Measurements from ENCODE around the gene PRMT7.

PRMT7 gene

DNA sequence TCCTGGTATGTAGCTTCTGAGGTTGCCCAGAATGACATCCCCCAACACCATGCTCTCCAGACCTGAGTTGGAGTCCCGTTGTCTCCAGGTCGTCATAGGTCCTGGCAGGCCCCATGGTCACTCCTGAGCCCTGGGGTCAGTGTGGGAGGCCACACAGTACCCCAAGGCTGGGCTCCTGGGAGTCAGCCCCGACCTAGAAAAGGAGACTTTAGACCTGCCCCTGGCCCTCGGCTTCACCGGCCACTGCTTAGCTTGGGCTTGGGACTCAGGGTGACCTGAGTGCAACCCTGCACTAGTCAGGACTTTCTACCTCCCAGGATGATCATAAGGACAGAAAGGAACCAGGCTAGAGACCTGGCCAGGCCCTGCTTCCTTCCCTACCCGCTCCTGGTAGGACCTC, 65.8 kb downstream of the PRMT7 start:
- DNase-seq, result no peak
- no peak for ATAC-seq

- DNase-seq (no peak), ATAC-seq (no peak)
These were observed 66.4 kb downstream of the PRMT7 start for GRCh38 chr16:68377221-68377620.

DNA sequence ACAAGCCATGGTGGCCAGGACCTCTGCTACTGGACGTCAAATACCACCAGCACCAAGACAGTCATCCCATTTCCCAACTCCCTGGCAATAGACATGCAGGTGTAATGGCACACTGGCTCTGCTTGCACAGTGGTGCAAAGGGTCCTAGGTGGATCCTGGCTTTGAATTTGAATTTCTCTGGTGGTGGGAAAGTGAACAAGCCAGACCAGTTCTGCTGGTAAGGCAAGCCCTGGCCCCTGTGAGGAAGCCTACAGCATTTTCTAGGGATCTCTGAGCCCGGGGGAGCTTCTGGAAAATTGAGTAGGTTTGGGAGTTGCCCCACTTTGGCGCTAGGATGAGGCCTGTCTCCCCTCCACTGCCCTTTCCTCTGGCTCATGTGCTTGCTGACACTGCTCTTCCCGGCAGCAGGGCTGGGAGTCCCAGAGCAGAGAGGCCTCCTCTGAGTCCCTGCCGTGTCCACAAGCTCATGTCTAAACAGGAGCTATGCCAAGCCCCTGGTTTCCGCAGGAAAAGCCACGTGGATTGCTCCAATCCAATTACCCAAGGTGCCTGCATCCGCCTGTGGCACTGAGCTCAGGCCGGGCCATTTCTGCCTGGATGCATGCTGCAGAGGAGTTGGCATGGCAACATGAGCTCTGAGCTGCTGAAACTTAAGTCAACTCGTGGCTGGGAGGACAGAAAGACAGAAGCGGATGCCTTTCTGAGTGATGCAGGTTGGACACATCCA, 67.0 kb downstream of the PRMT7 start:
- DNase-seq, result no peak
- no peak for ATAC-seq

DNA sequence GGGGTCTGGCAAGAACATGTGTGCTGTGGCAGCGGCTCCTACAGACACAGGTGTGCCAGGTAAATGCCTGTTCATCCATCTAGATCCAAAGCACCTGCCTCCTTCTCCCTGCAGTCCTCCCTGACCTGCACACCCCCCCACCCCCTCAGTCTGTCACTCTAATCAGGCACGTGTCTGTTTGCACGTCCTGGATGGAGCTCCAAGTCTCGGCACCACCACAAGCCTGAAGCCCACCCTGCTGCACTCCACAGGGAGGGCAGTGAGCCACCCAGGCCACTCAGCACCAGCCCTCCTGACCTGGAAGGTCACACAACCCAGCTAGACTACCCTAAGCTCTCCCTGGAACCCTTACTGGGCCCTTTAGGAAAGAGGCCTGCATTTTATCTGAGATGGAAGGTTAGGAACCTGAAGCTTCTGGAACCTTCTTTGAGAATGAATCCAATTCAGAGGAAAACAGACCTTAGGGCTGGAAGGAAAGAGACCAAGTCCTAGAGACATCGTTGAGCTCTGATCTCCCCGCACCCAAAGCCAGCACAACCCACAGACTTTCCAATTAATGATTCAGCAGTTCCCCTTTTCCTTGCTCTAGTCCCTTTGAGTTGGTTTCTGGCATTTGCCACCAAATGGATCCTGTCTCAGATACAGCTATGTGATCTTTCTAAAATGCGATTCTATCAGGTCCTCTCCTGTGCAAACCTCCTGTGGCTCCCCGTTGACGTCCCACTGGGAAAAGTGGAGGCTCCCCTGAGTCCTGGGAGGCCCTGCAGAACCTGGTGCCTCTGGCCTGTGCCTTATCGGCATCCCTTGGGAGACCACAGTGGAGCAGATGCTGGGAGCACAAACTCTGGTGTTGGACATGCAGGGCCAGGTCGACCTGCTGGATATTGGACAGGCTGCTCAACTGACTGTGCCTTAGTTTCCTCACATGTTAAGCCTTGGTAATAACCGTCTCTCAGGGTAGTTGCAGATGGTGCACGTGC, 67.9 kb downstream of the PRMT7 start:
- DNase-seq, result no peak
- no peak for ATAC-seq

GRCh38 chr16:68379472-68380347, 68.9 kb downstream of the PRMT7 start:
- ATAC-seq (no peak), DNase-seq (no peak)

- no peak for DNase-seq
- ATAC-seq, result no peak
These were observed 69.5 kb downstream of the PRMT7 start for GRCh38 chr16:68380348-68380670.

- DNase-seq (no peak), ATAC-seq (no peak)
These were observed 70.0 kb downstream of the PRMT7 start for GRCh38 chr16:68380676-68381362.

- DNase-seq (no peak), ATAC-seq (no peak)
These were observed 70.5 kb downstream of the PRMT7 start for GRCh38 chr16:68381363-68381724.

- DNase-seq, result peak; percentile 33
- ATAC-seq, result peak; percentile 61
These were observed 71.5 kb downstream of the PRMT7 start for GRCh38 chr16:68382296-68382718.

GRCh38 chr16:68383858-68384257, 73.0 kb downstream of the PRMT7 start:
- DNase-seq (no peak), ATAC-seq (no peak)

DNA sequence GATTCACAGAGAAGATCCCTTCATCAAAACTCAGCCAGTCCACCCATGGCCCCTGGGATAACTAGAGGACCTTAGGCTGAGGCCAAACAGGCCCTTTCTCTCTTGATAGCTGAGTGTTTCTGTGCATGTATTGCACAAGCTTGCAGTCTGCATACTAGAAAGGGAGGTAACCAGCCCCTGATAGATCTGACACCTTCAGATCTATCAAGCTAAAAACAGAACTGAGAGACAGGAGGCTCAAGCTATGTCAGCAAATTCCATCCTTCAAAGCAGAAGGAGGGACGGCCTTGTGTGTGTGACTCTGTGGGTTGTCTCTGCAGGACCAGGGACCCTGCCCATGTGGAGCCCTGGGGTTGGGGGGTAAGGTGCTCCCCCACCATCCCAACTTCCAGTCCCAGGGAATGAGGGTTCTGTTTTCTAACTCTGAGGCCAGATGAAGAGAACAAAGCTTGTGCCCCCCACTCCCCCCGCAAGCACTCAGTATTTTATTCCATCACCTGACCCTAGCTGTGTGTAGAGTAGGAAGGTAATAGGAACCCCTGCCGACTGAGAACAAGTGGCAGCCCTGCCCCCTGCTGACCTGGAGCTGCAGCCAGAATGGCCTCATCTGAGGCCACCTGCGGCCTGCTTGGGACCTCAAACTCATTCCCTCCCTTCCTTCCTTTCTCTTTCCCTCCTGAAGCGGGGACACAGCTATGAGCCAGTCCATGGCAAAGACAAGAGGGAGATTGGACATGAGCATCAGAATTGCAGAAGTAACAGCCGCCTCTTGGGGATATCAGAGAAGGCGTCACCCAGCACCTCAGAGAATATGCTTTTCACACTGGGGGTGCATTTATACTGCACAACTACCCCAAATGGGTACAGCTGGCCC, 73.7 kb downstream of the PRMT7 start:
- DNase-seq (no peak), ATAC-seq (no peak)

DNA sequence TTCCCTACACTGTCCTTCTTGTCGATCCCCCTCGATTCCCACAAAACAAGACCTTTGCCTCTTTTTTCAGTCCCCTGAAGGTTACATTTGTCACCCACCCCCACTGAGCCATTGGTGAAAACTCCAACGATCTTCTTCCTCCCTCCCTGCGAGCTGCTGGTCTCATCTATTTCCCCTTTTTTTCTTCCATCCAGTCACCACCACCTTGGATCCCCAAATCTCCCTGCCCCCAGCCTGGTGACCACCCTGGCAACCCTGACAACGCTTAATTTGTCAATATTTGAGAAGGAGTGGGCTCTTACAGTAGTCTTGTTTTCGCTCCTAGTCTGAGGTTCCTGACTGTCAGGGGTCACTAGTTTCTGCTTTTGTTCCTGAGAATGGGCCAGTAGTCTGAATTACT, 74.6 kb downstream of the PRMT7 start:
- ATAC-seq (no peak), DNase-seq (no peak)

- ATAC-seq (no peak), DNase-seq (no peak)
These were observed 75.8 kb downstream of the PRMT7 start for GRCh38 chr16:68386628-68387027.

- ATAC-seq, result no peak
- DNase-seq, result no peak
These were observed 76.5 kb downstream of the PRMT7 start for GRCh38 chr16:68387301-68387700.

GRCh38 chr16:68388124-68388523, 77.3 kb downstream of the PRMT7 start:
- DNase-seq (no peak), ATAC-seq (no peak)

GRCh38 chr16:68389006-68389405, 78.2 kb downstream of the PRMT7 start:
- ATAC-seq (no peak), DNase-seq (no peak)

DNA sequence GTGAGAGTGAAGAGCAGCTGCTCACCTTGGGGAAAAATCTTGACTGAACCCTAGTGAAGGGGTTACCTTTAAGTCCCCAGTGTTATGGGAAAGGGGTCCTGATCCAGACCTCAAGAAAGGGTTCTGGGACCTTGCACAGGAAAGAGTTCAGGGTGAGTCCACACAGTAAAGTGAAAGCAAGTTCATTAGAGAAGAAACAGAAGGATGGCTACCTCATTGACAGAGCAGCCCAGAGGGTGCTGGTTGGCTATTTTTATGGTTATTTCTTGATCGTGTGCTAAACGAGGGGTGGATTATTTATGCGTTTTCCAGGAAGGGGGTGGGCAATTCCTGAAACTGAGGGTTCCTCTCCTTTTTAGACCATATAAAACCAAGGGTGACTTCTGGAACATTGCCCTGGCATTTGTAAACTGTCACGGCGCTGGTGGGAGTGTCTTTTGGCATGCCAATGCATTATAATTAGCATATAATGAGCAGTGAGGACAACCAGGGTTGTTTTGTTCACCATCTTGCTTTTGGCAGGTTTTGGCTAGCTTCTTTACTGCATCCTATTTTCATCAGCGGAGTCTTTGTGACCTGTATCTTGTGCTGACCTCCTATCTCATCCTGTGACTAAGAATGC, 79.0 kb downstream of the PRMT7 start:
- ATAC-seq (no peak), DNase-seq (no peak)

GRCh38 chr16:68393333-68393732, 82.5 kb downstream of the PRMT7 start:
- ATAC-seq (no peak), DNase-seq (no peak)

GRCh38 chr16:68395167-68395786, 84.5 kb downstream of the PRMT7 start:
- ATAC-seq (no peak), DNase-seq (no peak)

- DNase-seq, result no peak
- ATAC-seq, result no peak
These were observed 85.0 kb downstream of the PRMT7 start for GRCh38 chr16:68395815-68396214.
